Measurements from ENCODE around the gene GRIN2B. TPM values are rescaled to one million over a fixed set of nuclear protein-coding genes. Genes with fewer than 3 reads are reported as not detected.

The GRIN2B gene
- total RNA-seq (2014; rRNA removed; shearing (Covaris generic)) (under 0.01 and 0.03 TPM in 2 replicates), total RNA-seq (2022) (not detected in 2 replicates), Bru-seq, nascent RNA (percentile 11 among the genes with signal in this experiment), BruChase-seq, experiment 1, labeled RNA remaining after a 6-hour chase (percentile 6 among the genes with signal in this experiment), BruChase-seq, experiment 2, labeled RNA remaining after a 2-hour chase (percentile 10 among the genes with signal in this experiment)
- long read RNA-seq: 0 reads

DNA sequence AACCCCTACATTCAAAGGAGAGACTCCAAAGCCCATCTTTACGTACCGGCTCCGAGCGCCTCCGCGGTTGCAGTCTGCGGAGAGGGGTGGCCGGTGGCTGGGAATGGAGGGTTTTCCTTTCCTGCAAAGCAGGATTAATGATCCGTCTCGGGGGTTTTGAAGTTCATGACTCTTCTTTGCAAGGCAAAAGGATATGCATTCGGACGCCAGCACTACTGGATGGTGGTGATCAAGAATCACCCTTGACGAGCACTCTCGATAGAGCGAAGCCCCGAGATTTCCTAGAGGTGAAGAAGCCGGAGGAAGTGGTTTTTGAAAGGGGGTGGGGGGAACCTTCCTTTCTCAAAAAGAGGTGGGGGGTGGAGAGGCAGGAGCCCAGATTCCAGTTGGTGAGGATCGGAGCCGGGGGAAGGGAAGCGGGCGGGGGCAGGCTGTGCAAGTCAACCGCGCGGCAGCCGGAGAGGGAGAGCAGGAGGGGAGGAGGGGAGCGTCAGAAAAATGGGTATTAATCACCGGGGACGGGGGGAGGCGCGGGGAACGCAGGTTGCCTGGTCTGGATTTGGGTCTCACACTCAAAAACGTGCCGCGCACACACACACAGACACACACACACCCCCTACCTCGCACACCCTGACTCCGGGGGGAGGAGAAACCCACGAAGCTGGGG, at the start of gene GRIN2B:
Gene GRIN2B (minus strand): TSS at position 307 of the 667 bp plus-strand sequence. CDS start 115,394 bp downstream, outside the sequence.
- no peak for DNase-seq (ENCODE audit: low spot score)
- H2AFZ ChIP-seq (ENCODE audit: low read length): no peak within 1 kb of the TSS

DNA sequence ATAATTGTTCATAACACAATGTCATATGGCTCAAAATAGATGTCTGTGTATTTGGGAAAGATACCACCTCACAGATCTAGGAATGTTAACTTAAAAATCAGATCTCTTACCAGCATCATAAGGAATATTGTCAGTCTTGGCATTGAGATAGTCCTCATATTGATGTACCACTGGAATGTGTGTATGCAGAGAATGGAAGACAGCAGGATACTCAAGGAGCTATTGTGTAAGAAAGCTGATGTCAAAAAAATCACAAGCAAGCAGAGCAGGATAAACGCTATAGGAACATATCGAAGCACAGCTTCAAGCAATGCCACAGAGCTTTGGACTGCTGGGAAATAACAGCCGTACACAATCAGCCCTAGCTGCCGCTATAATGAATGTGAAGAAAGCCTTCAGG, 45.1 kb upstream of the GRIN2B start:
- ChIA-PET POLR2A (interaction anchor here (1.0 kb wide), 1 partner anchor 9 kb away, joined by 5 read pairs; no protein-coding TSS in a partner anchor), CTCF (ENCODE audit: unreplicated experiment) (no interaction called here)
- BruUV-seq (replicated peaks): no TSS peak

More for the DNA sequence above, at the start of gene GRIN2B:
- no peaks in the 10 kb centered on the region for H3K9me2 ChIP-seq (ENCODE audit: insufficient read depth, low read length)
- no TSS peak for BruUV-seq (replicated peaks)
- no peaks in the 10 kb centered on the region for H3K4me1 ChIP-seq (ENCODE audit: insufficient read depth, low read length, poor library complexity, severe bottlenecking)
- H3K79me2 ChIP-seq (ENCODE audit: insufficient read depth, low read depth, low read length): no peaks in the 10 kb centered on the region
- no peak within 1 kb of the TSS for H3K4me3 ChIP-seq (ENCODE audit: low read depth, low read length, poor library complexity, severe bottlenecking)
- H3K9me3 ChIP-seq (ENCODE audit: low read length): no peaks in the 10 kb centered on the region
- no peak within 1 kb of the TSS for H3K27ac ChIP-seq (ENCODE audit: low read depth, low read length, poor library complexity, severe bottlenecking)
- H4K20me1 ChIP-seq (ENCODE audit: insufficient read depth, low read length): no peaks in the 10 kb centered on the region
- intact Hi-C loops (cut with micrococcal nuclease; ENCODE audit: unreplicated experiment): no loop called here
- CTCF ChIA-PET (ENCODE audit: unreplicated experiment): no interaction called here
- no peaks in the 10 kb centered on the region for H3K36me3 ChIP-seq (ENCODE audit: insufficient read depth, low read length)
- H3K4me2 ChIP-seq (ENCODE audit: low read length): no peak within 1 kb of the TSS
- POLR2A ChIA-PET: no interaction called here
- TF ChIP-seq, protein P1, sequence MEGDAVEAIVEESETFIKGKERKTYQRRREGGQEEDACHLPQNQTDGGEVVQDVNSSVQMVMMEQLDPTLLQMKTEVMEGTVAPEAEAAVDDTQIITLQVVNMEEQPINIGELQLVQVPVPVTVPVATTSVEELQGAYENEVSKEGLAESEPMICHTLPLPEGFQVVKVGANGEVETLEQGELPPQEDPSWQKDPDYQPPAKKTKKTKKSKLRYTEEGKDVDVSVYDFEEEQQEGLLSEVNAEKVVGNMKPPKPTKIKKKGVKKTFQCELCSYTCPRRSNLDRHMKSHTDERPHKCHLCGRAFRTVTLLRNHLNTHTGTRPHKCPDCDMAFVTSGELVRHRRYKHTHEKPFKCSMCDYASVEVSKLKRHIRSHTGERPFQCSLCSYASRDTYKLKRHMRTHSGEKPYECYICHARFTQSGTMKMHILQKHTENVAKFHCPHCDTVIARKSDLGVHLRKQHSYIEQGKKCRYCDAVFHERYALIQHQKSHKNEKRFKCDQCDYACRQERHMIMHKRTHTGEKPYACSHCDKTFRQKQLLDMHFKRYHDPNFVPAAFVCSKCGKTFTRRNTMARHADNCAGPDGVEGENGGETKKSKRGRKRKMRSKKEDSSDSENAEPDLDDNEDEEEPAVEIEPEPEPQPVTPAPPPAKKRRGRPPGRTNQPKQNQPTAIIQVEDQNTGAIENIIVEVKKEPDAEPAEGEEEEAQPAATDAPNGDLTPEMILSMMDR (conservative IDR thresholded peaks at IDR 0.05; ENCODE audit: low read length): no peak
- TF ChIP-seq EZH2phosphoT487 (IDR thresholded peaks at IDR 0.05; ENCODE audit: borderline replicate concordance, low read depth, low read length): no peak

More for the DNA sequence above, 45.1 kb upstream of the GRIN2B start:
- no peak overlapping the region for H3K27ac ChIP-seq (ENCODE audit: low read depth, low read length, poor library complexity, severe bottlenecking)
- no peak overlapping the region for H2AFZ ChIP-seq (ENCODE audit: low read length)
- no peak overlapping the region for H3K4me2 ChIP-seq (ENCODE audit: low read length)
- DNase-seq (ENCODE audit: low spot score): no peak
- no peaks in the 10 kb centered on the region for H3K9me2 ChIP-seq (ENCODE audit: insufficient read depth, low read length)
- H4K20me1 ChIP-seq (ENCODE audit: insufficient read depth, low read length): no peaks in the 10 kb centered on the region
- H3K4me1 ChIP-seq (ENCODE audit: insufficient read depth, low read length, poor library complexity, severe bottlenecking): no peaks in the 10 kb centered on the region
- H3K4me3 ChIP-seq (ENCODE audit: low read depth, low read length, poor library complexity, severe bottlenecking): no peak overlapping the region
- no peaks in the 10 kb centered on the region for H3K36me3 ChIP-seq (ENCODE audit: insufficient read depth, low read length)
- intact Hi-C loops (cut with micrococcal nuclease; ENCODE audit: unreplicated experiment): no loop called here
- TF ChIP-seq, protein P1 (conservative IDR thresholded peaks at IDR 0.05; ENCODE audit: low read length): no peak
- no peaks in the 10 kb centered on the region for H3K79me2 ChIP-seq (ENCODE audit: insufficient read depth, low read depth, low read length)
- H3K9me3 ChIP-seq (ENCODE audit: low read length): no peaks in the 10 kb centered on the region

Data from OCI-LY7 (cell line).